HepG2 (cell line): ENCODE results near the gene STX8. TPM values are rescaled to one million over a fixed set of nuclear protein-coding genes. Genes with fewer than 3 reads are reported as not detected.

Experiments
- ATAC-seq: fragments of 200-7000 bp; cut with Tn5 transposase; 3 replicates; pipeline ENCODE4 v1.9.1; 2020; ENCODE audit warnings: mild to moderate bottlenecking, moderate library complexity
- BruUV-seq: library from RNA; stranded (reverse); fragments of 400-500 nt; replicated peaks from 2 replicates; lab custom pipeline; 2021; lab: Mats Ljungman, UMichigan
- CTCF ChIA-PET: fragments of 300-600 bp; formaldehyde crosslinking; extraction: SDS; loops from one replicate; lab custom pipeline; 2021; ENCODE audit warnings: low total read pairs, inconsistent platforms, low intra/inter-chr PET ratio; lab: Yijun Ruan, JAX
- POLR2A ChIA-PET: fragments of 350-600 bp; sonication (Branson Sonifier 250); formaldehyde crosslinking; loops from one replicate; lab custom pipeline; 2020; ENCODE audit warnings: antibody characterized with exemption, inconsistent platforms; lab: Yijun Ruan, JAX
- DNase-seq: peaks from one replicate; pipeline ENCODE4 v3.0.0-alpha.2; 2015; ENCODE audit warnings: low spot score
- FAIRE-seq: peaks from 3 replicates; lab custom pipeline; 2011; peaks lifted over from hg19 to GRCh38; lab: Jason Lieb, UNC
- H2AFZ ChIP-seq: one replicate; pipeline ENCODE4 v1.6.1; 2011; ENCODE audit warnings: low read length, inconsistent platforms
- H3K27ac ChIP-seq: fragments of 300-600 bp; 3 replicates; pipeline ENCODE4 v1.8.0; 2011; ENCODE audit warnings: mixed run types, mild to moderate bottlenecking, mixed read lengths, low read length, inconsistent platforms; ENCODE audit not compliant: insufficient read depth; ENCODE audit errors: extremely low read length
- H3K27me3 ChIP-seq, 2 experiments: fragments of 200-600 bp in 1 of 2; 2 replicates in 1 of 2; 3 replicates in 1 of 2; pipeline versions ENCODE4 v1.6.0 to v1.8.0; 2011; ENCODE audit warnings: low read length in 2 of 2, mild to moderate bottlenecking in 2 of 2, moderate library complexity in 2 of 2, inconsistent platforms in 1 of 2; ENCODE audit not compliant: insufficient read depth in 2 of 2, control insufficient read depth in 1 of 2
- H3K36me3 ChIP-seq, 2 experiments: fragments of 200-600 bp in 1 of 2; replicated peaks in 1 of 2; 2 replicates in 1 of 2; 3 replicates in 1 of 2; pipeline versions ENCODE4 v1.5.1 to v1.8.0; 2011; ENCODE audit warnings: low read length in 2 of 2, inconsistent platforms in 1 of 2; ENCODE audit not compliant: insufficient read depth in 2 of 2, control insufficient read depth in 1 of 2
- H3K4me1 ChIP-seq: 2 replicates; pipeline ENCODE4 v1.5.1; 2012; ENCODE audit warnings: low read length, inconsistent platforms; ENCODE audit not compliant: insufficient read depth
- H3K4me2 ChIP-seq: 2 replicates; pipeline ENCODE4 v1.6.0; 2011; ENCODE audit warnings: low read depth, low read length, inconsistent platforms
- H3K4me3 ChIP-seq, 3 experiments: fragments of 200-600 bp in 1 of 3; sonication (generic), shearing (Covaris generic) in 1 of 3; replicated peaks in 1 of 3; 2 replicates each; pipeline ENCODE4 v1.5.1; 2011 to 2016; ENCODE audit warnings: low read length in 3 of 3, inconsistent platforms in 2 of 3, low read depth in 2 of 3, mild to moderate bottlenecking in 2 of 3, control low read depth in 1 of 3, mixed read lengths in 1 of 3; ENCODE audit not compliant: insufficient read depth in 1 of 3
- H3K79me2 ChIP-seq: one replicate; pipeline ENCODE4 v1.6.1; 2011; ENCODE audit warnings: low read length, inconsistent platforms; ENCODE audit not compliant: insufficient read depth
- H3K9ac ChIP-seq: 2 replicates; pipeline ENCODE4 v1.6.0; 2011; ENCODE audit warnings: mild to moderate bottlenecking, low read depth, low read length, inconsistent platforms; ENCODE audit not compliant: insufficient read depth
- H3K9me3 ChIP-seq: 2 replicates; pipeline ENCODE4 v1.5.1; 2012; ENCODE audit warnings: mild to moderate bottlenecking, low read length
- H4K20me1 ChIP-seq: 2 replicates; pipeline ENCODE4 v1.6.0; 2011; ENCODE audit warnings: inconsistent platforms, mild to moderate bottlenecking, low read length, moderate library complexity; ENCODE audit not compliant: insufficient read depth
- SNAPC2 ChIP-seq: sonication (generic); formaldehyde crosslinking; IDR thresholded peaks from 2 replicates; pipeline ENCODE4 v1.8.1; 2022; ENCODE audit warnings: mild to moderate bottlenecking, missing genetic modification reagents
- ZBTB14 ChIP-seq: sonication (generic); formaldehyde crosslinking; IDR thresholded peaks from 2 replicates; pipeline ENCODE4 v1.4.0; 2020; ENCODE audit warnings: missing genetic modification reagents
- ZNF281 ChIP-seq: sonication (generic); formaldehyde crosslinking; IDR thresholded peaks from 2 replicates; pipeline ENCODE4 v1.4.0; 2020; ENCODE audit warnings: missing genetic modification reagents, borderline replicate concordance
- ZNF282 ChIP-seq: fragments of 450-650 bp; IDR thresholded peaks from 2 replicates; pipeline ENCODE4 v1.6.1; 2018; ENCODE audit not compliant: partially characterized antibody
- ZNF598 ChIP-seq: sonication (generic); formaldehyde crosslinking; IDR thresholded peaks from 2 replicates; pipeline ENCODE4 v1.5.1; 2020; ENCODE audit warnings: mild to moderate bottlenecking, missing genetic modification reagents, borderline replicate concordance
- WGBS: methylation state at CpG from one replicate; pipeline ENCODE4 v1.1.6; 2017; ENCODE audit warnings: low lambda C conversion rate; 5-methylcytosine and 5-hydroxymethylcytosine counted together
- in situ Hi-C: cut with HindIII; loops from 2 replicates; pipeline ENCODE4 v1.10.0; 2017; ENCODE audit warnings: low pct_unique_long_range_greater_than_20kb; ENCODE audit not compliant: extremely low pct_ligation_motif_present
- intact Hi-C: fragments of 100-400 bp; cut with micrococcal nuclease; formaldehyde crosslinking; loops from one replicate; pipeline ENCODE4 v1.10.0; 2022; ENCODE audit not compliant: unreplicated experiment
- polyA plus RNA-seq, 8 experiments: library from polyadenylated mRNA; depleted of rRNA in 3 of 8; stranded (reverse) in 7 of 8; unstranded in 1 of 8; fragments of >200 nt; fragmentation: Illumina TruSeq in 4 of 8; extraction: Trizol in 4 of 8; gene quantifications; 2 replicates each; pipeline versions ENCODE4 v1.2.1 to v1.2.3, GENCODE V29; 2011 to 2016; ENCODE audit warnings: low read depth in 4 of 8, missing spikeins in 1 of 8, mixed read lengths in 1 of 8; ENCODE audit not compliant: insufficient read depth in 1 of 8
- total RNA-seq, 5 experiments: library from RNA; depleted of rRNA; stranded (reverse); fragments of >200 nt; fragmentation: Illumina TruSeq; extraction: Trizol; gene quantifications; 2 replicates each; pipeline ENCODE4 v1.2.3, GENCODE V29; 2016; ENCODE audit warnings: low read depth in 1 of 5

STX8 gene
- total and polyA plus RNA-seq, 2 of the 13 experiments (the other 11 are each of a cell fraction or from before 2014, with no cell fraction given): 36.4 to 53.6 TPM

GRCh38 chr17:9272501-9273200, 303.0 kb downstream of the STX8 start:
- no peak for ATAC-seq
- intact Hi-C loops: no loop called here

More at GRCh38 chr17:9272501-9273200, 303.0 kb downstream of the STX8 start:
- in situ Hi-C loops: no loop called here
- no peaks in the 10 kb centered on the region for H3K36me3 ChIP-seq
- H3K4me1 ChIP-seq: no peaks in the 10 kb centered on the region
- no peak overlapping the region for H3K4me2 ChIP-seq
- no peak for FAIRE-seq
- H4K20me1 ChIP-seq: no peaks in the 10 kb centered on the region
- no peaks in the 10 kb centered on the region for H3K79me2 ChIP-seq
- H3K4me3 ChIP-seq: no peak overlapping the region
- ChIA-PET POLR2A (no interaction called here), CTCF (no interaction called here)
- no peak overlapping the region for H3K9ac ChIP-seq
- no peak overlapping the region for H2AFZ ChIP-seq
- H3K27ac ChIP-seq: no peak overlapping the region
- WGBS: 94% methylated on average over 22 of the region's 22 CpGs
- no peaks in the 10 kb centered on the region for H3K27me3 ChIP-seq
- no peak for DNase-seq
- no TSS peak for BruUV-seq
- no peak for TF ChIP-seq ZNF282
- TF ChIP-seq ZNF598 (CRISPR knock-in tag): no peak
- no peak for TF ChIP-seq SNAPC2 (CRISPR knock-in tag)
- no peak for TF ChIP-seq ZNF281 (CRISPR knock-in tag)
- TF ChIP-seq ZBTB14 (CRISPR knock-in tag): no peak
- no peaks in the 10 kb centered on the region for H3K9me3 ChIP-seq
